ENCODE data around the gene ACSF2.

ACSF2 gene

DNA sequence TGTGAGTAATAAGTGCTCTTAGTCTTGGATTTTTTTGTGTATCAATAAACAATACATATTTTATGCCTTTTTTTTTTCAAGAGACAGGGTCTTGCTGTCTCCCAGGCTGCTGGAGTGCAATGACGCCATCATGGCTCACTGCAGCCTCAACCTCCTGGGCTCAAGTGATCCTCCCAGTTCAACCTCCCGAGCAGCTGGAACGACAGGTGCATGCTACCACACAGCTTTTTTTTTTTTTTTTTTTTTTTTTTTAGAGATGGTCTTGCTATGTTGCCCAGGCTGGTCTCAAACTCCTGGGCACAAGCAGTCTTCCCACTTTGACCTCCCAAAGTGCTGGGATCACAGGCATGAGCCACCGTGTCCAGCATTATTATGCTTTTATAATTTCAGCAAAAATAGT is 13.0 kb downstream of the ACSF2 start:
- DNase-seq: no peak

DNA sequence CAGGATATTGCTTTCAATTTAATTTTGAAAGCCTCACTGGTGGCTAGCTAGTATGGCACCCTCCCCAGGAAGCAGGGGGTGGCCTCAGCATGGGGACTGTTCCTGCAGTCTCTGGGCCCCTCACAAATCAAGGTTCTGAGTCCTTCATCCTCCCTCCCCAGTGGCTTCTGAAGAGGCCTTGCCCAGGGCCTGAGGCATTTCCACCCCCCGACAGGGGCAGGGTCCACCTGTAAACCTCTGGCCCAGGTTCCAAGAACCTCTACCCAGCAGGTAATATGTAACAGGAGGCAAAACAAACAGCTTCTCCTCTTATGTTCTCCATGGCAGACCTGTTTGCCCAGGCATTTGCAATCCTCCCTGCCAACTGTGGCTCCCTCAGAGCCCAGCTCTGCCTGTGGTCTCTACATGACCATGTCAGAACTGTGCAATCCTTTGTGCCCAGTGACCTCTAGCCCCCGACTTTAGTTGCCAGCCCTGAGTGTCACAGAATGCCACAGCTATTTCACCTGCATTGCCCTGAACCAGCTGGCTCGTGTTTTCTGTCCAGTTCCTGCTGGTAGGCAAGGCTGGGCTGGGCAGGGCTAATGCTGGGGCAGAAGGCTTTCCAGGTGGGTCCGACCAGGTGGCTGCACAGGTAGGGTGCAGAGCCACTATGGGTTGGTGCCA is 14.3 kb downstream of the ACSF2 start:
- no peak for DNase-seq

DNA sequence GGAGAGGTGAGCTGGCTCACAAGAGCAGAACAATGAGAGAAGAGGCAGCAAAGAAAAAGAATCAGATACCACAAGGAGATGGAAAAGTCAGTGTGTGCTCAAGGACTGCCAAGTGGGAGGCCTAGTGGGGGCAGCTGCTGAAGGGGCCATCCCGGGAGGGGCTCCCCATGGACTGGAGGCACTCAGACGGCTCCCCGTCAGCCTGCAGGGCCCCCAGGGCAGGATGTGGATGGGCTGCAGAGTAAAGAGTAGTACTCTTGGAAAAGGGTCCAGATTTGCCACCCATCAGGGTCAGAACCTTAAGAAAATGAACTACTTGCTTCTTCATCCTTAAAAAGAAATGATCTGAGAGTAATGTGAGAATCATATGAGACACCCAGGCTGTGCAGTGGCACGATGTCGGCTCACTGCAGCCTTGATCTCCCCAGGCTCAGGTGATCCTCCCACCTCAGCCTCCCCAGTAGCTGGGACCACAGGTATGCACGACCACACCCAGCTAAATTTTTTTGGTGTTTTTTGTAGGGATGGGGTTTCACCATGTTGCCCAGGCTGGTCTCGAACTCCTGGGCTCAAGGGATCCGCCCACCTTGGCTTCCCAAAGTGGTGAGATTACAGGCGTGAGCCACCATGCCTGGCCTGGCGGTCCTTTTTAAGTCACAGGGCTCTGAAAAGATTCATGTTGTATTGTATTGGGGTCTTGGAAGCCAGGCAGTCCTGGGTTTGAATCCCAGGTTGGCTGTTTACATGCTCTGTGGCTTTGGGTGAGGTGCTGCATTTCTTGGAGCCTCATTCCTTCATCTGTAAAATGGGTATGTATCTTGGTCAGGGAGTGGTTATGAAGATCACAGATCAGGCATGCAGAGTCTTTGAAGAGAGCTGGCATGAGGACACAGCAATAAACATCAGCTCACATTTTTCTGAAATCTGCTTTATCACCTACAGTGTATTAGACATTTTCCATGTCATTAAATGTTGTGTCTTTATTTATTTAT is 15.1 kb downstream of the ACSF2 start:
- DNase-seq: no peak

DNA sequence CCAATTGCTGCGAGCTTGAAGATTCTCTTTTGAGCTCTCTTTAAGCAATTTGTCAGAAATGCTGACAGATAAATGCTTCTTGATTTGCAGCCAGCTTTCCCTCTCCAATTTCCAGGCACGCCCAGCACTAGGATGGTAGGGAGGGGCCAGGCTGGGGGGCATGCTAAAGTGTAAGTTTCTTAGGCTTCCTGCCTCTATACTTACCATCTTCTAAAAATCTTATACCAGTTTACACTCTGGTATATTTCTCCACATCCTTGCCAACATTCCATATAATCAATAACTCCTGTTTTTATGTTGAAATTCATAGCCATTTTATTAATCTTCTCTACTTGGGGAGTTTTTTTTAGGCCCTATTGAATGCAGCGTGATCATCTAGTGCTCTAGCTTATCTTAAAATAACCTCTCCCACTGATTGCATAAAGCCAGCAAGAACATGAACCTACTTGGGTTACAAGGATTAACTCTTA is 17.5 kb downstream of the ACSF2 start:
- peak in 1 of 58 donors; percentile 26 for DNase-seq

DNA sequence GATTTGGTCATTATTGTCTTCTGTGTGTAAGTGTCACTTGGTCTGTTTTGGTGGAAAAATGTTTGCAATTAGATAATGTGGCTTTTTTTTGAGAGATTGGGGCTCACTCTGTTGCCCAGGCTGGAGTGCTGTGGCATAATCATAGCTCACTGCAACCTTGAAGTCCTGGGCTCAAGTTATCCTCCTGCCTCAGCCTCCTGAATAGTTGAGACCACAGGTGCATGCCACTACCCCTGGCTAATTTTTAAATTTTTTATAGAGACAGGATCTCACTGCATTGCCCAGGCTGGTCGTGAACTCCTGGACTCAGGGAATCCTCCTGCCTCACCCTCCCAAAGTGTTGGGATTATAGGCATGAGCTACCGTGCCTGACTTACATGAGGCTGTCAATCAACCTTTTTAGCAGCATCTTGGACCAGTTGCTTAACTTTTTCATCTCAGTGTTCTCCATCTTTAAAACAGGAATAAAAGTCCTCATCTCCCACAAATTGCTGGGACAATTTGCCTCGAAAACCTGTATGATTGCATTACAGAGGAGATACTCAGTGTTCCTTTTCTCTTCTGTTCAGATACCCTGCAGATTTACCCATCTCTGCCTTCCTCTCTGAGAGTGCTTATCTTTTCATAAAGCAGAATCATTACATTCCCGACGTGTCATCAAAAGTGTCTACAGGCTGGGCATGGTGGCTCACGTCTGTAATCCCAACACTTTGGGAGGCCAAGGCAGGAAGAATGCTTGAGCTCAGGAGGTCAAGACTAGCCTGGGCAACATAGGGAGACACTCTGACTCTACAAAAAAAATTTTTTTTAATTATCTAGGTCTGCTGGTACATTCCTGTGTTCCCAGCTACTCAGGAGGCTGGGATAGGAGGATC is 19.1 kb downstream of the ACSF2 start:
- no peak for DNase-seq

DNA sequence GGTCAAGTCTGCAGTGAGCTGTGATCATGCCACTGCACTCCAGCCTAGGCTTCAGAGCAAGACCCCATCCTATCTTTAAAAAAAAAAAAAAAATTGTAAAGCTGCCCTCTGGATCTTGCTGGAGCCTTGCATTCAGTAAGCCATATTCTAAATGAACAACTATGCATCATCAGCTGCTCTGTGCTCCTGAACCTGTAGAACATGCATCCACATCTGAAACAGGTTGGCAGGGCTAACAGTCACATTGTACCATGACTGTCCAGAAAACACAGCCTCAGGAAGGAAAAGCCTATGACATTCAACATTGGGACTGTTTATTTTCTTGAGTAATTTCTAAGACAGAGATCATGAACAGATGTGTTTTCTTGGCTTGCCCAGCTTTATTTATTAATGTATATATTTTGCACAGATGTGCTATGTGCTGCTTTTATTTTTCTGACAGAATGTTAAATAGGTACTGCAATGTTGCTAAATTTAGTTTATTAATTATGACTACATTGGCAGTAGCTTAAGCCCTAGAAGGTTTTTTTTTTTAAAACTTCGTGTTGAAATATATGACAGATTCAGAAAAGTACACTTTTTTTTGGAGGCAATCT is 19.8 kb downstream of the ACSF2 start:
- no peak for DNase-seq

DNA sequence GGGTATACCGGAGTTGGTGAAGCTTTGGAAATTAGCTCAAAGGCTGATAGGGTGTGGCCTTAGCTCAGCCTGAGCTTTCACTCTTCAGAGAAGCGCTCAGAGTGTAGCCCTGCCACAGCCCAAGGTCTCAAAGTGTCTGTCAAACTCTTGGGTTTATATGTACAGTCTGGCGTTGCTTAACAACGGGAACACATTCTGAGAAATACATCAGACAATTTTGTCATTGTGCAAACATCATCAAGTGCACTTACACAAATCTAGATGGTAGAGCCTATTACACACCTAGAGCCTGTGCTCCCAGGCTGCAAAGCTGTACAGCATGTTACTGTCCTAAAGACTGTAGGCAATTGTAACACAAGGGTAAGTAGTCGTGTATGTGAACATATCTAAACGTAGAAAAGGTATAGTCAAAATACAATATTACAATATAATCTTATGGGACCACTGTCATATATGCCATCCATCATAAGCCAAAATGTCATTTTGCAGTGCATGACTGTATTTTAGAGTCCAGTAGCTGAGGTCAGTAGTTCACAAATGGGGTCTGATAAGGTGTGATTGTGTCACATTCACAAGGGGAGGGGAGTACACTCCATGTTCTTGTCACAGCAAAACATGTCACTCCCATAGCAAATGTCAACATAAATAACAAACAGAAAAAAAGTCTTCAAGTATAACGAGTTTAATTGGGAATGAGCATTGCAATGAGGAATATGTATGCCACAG is 22.0 kb downstream of the ACSF2 start:
- DNase-seq: no peak

DNA sequence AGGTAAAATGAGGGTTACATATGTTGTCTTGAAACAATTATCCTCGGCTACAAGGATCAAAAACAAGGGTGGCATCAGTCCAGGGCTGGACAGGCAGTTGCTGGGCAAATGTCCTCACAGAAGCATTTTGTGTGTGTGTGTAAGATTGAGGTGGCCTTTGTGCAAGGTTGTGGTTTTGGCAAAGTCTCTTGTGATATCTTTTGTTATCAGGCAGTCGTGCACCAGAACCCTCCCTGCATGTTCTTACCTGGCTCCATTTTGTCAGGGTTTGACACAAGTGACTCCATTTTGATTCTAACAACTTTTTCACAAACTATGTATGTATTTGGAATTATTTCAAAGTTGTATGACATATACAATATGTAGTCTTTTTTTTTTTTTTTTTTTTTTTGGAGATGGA is 22.6 kb downstream of the ACSF2 start:
- DNase-seq: no peak

DNA sequence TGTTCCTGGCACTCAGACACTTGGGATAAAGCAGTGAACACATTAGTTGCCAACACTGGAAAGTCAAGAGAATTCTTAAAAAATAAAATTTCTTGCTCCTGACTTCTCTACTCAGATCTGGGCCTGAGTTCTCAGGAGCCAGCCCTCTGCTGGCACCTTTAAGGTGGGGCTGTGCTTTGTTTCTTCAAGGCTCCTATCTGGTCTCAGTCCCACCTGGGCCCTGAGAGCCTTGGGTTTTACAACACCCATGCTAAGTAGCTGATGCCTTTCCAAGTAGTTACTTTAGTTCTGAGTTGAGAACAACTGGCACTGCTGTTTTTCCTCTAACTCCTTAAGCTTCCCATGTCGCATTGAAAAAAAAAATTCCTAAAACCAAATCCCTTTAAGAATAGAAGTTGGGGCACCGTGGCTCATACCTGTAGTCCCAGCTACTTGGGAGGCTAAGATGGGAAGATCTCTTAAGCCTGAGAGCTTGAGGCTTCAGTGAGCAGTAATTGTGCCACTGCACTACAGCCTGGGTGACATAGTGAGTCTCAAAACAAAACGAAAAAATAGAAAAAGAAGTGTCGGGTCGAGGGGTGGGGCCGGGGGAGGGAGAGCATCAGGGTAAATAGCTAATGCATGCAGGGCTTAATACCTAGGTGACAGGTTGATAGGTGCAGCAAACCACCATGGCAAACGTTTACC is 26.1 kb downstream of the ACSF2 start:
- no peak for DNase-seq

DNA sequence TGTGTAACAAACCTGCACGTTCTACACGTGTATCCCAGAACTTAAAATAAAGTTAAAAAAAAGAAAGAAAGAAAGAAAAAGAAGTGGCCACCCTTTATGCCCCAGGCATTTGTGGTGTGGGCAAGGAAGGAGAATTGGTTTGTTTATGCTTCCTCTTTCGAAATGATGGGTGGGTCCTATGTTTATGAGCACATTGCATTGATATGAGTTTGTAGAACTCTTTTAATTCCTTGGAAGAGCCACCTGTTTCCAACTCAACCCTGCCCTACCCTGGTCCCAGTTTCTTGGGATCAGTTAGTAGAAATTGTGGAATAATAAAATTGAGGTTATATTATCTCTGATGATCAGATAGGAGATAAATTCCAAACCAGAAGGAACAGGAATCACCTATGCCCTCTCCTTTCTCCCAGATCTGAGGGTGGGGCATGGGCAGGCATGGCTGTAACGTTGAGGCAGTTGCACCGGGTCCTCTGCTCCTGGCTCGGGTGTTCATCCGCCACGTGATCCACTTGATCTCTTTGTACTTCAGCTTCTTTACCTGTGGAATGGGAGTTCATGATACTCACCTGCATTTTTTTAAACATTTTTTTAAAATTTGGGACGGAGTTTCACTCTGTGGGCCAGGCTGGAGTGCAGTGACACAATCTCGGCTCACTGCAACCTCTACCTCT is 26.7 kb downstream of the ACSF2 start:
- no peak for DNase-seq

DNA sequence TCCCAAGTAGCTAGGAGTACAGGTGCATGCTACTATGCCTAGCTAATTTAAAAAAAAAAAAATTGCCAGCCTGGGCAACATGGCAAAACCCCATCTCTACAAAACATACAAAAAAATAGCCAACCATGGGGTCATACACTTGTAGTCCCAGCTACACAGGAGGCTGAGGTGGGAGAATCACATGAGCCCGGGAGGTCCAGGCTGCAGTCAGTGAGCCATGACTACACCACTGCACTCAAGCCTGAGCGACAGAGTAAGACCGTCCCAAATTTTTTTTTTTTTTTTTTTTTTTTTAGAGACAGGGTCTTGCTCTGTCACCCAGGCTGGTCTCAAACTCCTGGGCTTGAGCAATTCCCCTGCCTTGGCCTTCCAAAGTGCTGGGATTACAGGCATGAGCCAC is 27.9 kb downstream of the ACSF2 start:
- no peak for DNase-seq

DNA sequence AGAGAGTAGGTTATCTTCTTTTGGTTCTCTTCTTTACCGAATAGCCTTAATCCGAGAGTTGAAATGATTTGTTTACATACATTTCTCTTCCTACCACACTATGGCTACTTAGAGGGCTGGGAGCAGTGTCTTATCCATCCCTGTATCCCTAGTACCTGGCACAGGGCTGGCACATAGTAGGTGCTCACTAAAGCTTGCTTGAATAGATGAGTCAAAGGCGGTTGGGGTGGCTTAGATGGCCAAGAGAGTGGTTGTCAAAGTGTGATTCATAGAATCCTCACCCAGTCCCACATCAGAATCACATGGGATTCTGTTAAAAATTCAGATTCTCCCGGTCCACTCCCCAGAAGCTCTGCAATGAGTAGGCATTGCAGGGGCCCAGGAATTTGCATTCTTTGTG is 31.6 kb downstream of the ACSF2 start:
- DNase-seq: no peak

DNA sequence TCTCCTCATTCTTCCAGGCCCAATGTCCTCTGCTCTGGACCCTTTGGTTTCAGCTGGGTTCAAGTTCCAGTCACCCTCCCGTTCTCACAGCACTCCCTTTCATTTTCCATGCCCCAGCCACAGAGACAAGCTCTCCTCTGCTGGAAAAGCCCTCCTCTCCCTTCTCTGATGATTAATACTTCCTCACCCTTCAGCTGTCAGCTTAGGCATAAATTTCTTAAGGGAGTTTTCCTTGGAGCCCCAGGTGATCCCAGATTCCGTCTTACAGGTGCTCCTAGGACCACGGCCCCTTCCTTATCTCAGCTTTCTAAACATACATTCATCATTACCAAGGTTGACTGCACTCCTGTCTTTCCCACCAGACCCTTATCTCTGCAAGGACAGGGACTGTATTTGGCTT is 32.3 kb downstream of the ACSF2 start:
- no peak for DNase-seq

DNA sequence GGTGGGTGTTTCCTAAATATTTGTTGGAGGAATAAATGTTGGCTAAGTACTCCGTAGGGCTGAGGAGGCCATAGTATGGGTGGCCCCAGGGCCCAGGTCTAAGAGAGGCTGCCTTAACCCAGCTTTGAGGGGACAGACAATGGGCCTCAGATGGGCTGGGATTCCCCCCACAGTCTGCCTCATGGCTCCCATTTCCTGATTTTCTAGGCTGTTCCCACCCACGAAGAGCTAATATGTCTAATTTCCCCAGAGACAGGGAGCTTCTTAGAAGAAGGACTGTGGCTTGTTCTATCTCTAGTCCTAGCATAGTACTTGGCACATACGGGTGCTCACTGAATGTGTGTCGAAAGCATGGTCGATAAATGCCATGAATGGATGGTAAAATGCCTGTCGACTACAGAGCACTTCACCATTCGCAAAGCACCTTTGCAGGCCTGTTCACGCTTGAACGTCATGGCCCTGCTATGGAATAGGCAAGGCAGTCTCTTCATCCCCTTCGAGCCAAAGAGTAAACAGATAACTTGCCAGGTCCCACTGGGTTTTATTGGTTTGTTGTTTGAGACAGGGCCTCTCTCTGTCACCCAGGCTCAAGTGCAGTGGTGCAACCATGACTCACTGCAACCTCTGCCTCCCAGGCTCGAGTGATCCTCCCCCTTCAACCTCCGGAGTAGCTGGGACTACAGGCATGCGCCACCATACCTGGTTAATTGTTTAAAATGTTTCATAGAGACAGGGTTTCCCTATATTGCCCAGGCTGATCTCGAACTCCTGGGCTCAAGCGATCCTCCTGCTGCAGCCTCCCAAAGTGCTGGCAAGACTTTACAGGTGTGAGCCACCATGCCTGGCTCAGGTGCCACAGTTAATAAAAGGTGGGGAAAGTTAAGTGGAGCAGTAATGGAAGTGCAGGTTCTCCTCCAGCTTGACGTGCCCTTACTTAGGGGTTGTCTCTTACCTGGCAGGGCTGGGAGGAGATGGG is 33.0 kb downstream of the ACSF2 start:
- no peak for DNase-seq

DNA sequence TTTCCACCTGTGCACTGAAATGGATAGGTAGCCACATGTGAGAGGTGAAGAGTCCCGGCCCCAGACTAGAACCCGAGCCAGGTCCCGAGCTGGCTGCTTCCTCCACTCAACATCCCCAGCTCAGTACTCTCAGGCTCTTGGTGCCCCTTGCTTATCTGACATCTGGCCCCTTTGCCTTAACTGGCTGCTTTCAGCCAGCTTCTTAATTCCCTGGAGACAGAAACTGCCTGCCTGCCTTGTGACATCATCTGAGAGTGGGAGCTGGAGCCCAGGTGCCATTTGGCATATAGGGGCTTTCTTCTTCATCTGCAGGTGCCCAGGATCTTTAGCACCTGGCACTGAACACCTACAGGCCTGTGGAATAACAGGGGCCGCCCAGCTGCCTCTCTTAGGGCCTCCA is 33.7 kb downstream of the ACSF2 start:
- no peak for DNase-seq

DNA sequence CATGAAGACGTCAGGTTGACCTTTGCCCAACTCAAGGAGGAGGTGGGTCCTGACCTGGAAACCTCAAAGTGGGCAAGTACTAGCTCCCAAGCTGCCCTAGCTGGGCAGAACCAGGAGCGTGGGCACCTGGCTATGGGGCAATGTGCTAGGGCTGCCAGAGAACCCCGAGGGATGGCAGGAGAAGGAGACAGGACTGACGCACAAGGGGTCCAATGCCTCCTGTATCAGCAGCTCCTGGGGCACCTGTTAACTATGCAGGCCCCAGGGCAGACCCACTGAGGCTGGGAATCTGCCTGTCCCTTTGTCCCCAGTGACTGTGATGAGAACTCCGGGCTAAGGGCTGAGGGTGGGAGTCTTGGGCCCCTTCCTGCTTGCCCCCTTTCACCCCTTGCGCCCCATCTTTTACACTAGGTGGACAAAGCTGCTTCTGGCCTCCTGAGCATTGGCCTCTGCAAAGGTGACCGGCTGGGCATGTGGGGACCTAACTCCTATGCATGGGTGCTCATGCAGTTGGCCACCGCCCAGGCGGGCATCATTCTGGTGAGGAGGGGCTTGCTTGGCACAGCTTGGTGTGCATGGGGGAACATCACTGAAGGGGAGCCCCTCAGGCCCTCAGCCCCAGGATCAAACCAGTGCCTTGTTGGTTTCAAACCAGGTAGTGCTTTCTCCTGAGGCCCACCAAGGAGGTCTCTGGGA is 35.0 kb downstream of the ACSF2 start:
- no peak for DNase-seq

DNA sequence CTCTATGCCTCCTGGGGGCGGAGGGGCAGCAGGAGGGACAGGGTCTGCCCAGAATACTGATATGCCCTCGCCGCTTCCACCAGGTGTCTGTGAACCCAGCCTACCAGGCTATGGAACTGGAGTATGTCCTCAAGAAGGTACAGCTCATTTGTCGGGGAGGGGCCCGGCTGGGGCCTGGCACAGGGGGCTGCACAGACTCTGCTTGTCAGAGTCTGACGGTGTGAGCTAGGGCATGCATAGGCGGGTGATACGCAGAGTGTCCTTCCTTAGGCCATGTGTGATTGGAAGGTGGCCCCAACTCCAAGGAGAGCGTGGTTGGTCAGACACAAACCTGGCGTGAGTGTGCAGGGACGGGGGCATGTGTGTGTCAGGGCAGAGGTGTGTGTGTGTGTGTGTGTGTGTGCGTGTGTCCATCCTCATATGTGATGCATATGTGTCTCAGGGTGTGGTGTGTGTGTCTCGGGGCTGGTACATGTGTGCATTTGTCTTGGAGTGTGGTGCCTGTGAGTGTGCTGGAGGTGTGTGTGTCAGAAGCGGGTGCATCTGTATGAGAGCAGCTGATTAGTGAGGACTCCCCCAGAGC is 35.6 kb downstream of the ACSF2 start:
- DNase-seq: no peak

Data from anterior cingulate cortex (tissue), 58 donors.